ENCODE data around the gene PPFIBP2.

PPFIBP2 gene

DNA sequence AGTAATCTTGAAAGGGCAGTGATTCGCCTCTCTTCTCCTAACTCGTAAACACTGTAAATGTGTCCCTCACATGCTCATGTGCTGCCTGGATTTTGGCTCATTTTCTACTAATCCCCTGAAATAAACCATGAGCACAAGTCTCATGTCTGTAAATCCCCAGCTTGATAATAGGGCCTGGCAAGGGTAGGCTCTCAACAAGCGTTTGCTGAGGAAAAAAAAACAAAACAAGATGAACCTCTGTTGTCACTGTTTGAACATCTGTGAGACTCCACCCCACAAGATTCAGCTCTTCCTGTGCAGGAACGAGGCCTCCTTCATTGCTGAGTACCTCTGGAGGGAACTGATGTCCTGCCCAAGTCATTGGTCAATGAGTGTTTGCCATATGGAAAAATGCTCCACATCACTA, 164.0 kb downstream of the PPFIBP2 start:
- no peak for DNase-seq (ENCODE audit: extremely low read depth, low read depth)

DNA sequence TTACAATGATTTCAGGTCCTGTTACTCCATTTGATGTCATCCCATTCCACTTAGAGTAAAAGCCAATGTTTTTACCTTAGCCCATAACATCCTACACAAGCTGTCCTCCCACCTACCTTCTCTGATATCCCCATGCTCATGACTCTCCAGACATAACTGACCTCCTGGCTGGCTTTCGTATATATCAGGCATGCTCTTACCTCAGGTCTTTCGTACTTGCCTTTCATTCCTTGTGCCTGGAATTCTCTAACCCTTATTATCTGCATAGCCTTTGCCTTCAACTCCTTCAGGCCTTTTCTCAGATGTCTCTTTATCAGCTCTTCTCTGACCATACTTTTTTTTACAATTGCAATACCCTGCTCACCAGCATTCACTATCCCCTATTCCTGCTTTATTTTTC, 169.8 kb downstream of the PPFIBP2 start:
- TF ChIP-seq, protein P1, sequence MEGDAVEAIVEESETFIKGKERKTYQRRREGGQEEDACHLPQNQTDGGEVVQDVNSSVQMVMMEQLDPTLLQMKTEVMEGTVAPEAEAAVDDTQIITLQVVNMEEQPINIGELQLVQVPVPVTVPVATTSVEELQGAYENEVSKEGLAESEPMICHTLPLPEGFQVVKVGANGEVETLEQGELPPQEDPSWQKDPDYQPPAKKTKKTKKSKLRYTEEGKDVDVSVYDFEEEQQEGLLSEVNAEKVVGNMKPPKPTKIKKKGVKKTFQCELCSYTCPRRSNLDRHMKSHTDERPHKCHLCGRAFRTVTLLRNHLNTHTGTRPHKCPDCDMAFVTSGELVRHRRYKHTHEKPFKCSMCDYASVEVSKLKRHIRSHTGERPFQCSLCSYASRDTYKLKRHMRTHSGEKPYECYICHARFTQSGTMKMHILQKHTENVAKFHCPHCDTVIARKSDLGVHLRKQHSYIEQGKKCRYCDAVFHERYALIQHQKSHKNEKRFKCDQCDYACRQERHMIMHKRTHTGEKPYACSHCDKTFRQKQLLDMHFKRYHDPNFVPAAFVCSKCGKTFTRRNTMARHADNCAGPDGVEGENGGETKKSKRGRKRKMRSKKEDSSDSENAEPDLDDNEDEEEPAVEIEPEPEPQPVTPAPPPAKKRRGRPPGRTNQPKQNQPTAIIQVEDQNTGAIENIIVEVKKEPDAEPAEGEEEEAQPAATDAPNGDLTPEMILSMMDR (IDR thresholded peaks at IDR 0.05; ENCODE audit: low read depth, low read length), result no peak
- DNase-seq (ENCODE audit: extremely low read depth, low read depth), result no peak

More for the DNA sequence above, 164.0 kb downstream of the PPFIBP2 start:
- TF ChIP-seq, protein P1 (IDR thresholded peaks at IDR 0.05; ENCODE audit: low read depth, low read length), result no peak

DNA sequence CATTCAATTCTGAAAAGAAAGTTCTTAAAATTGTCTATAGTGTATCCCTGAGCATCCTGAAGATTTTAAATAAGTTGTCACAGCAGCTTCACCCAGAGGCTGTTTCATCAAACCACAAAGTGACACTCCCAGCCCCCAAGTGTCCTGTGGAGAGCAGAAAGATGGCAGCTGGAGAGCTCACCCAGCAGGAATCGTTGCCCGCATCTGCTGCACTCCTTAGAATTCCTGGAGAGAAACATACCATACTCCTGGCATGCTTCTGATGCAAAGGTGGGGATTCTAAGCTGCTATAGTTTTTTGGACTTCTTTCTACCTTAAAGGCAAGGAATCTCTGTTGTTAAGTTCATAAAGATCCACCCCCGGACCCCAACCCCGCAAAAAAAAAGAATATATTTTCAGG, 173.0 kb downstream of the PPFIBP2 start:
- TF ChIP-seq, protein P1 (IDR thresholded peaks at IDR 0.05; ENCODE audit: low read depth, low read length), result no peak
- DNase-seq (ENCODE audit: extremely low read depth, low read depth), result no peak

DNA sequence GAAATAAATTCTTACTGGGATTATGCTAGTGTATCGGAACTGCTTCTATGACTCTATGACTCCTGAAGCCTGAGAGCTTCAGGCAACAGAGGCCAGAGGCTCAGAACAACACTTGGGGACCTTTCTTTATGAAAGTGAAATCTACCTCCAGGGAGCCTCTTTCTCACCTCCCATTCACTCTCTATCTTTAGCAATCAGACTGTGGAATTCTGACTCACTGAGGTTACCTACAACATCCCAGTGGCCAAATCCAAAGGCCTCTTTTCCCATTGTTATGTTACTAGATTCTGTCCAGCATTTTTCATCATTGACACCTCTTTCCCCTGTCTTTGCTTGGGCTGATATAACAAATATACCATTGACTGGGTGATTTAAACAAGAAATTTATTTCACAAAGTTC, 173.6 kb downstream of the PPFIBP2 start:
- TF ChIP-seq, protein P1 (IDR thresholded peaks at IDR 0.05; ENCODE audit: low read depth, low read length), result no peak
- DNase-seq (ENCODE audit: extremely low read depth, low read depth), result no peak

DNA sequence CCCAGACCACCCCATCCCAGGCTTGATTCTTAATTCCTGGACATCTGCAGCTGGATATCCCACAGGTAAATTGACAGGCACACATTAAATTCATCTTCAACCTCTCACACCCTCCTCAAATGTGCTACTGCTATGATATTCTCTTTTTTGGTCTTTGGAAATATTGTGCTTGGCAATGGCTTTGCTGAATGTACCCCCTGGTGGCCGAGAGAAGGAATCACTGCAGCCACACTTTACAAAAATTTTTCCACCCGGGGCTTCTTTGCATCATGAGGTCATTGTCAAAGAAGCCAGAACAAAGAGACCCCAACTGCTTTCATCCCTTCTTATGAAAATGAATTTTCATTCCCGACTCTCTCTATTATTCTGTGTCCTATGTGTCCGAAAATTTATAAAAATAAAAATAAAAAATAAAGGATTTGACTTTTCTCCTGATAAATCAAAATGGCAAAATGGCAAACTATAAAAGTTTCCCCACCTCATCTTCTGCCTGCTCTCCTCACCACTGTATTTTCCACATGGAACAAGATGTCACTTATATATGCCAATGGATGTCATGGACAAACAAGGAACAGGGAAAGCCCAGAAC, 174.5 kb downstream of the PPFIBP2 start:
- no peak for DNase-seq (ENCODE audit: extremely low read depth, low read depth)
- TF ChIP-seq, protein P1 (IDR thresholded peaks at IDR 0.05; ENCODE audit: low read depth, low read length), result peak; percentile 89

DNA sequence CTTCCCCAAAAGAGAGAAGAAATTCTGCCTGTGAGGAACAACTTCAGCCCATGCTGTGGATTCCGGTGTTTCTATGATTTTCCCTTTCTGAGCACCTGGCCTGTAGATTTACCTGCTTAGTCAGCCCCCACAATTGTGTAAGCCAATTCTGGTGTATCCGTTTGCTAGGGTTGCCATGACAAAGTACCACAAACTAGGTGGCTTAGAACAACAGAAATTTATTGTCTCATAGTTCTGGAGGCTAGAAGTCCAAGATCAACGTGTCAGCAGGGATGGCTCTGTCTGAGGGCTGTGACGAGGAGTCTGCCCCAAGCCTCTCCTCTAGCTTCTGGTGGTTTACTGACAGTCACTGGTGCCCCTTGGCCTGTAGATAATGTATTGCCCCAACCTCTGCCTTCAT, 175.4 kb downstream of the PPFIBP2 start:
- no peak for DNase-seq (ENCODE audit: extremely low read depth, low read depth)
- TF ChIP-seq, protein P1 (IDR thresholded peaks at IDR 0.05; ENCODE audit: low read depth, low read length), result no peak

DNA sequence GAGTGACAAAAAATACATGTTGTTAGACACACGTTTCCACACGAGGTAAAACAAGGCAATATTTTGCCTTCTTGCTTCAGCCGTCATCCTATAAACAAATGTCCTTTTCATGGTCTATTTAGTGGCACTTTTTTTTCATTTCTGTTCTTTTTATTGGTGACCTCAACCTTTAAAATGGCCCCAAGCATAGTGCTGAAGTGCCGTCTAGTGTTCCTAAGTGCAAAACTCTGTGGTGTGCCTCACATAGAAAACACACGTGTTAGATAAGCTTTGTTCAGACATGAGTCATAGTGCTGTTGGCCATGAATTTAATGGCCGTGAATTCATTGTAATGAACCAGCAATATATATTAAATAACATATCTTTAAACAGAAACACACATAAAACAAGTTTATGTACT, 176.8 kb downstream of the PPFIBP2 start:
- TF ChIP-seq, protein P1 (IDR thresholded peaks at IDR 0.05; ENCODE audit: low read depth, low read length), result no peak
- DNase-seq (ENCODE audit: extremely low read depth, low read depth), result no peak

All from AG09319 (cell line).